ENCODE measurements around the gene SCYL3. TPM values are rescaled to one million over a fixed set of nuclear protein-coding genes. Genes with fewer than 3 reads are reported as not detected.
A peak's percentile ranks its signal among the peaks of the same experiment; 100 is the strongest.

SCYL3 gene
- total and polyA plus RNA-seq, 10 donors = 4.4 to 16.0 (median 13.3) TPM

GRCh38 chr1:169884634-169885033 is 9.1 kb downstream of the SCYL3 start:
- Histone ChIP-seq H3K27me3 (replicated peaks in 1 of 7) (no peaks in the 10 kb centered on the region), H3K4me3 (no peak overlapping the region), H3K27ac (no peak overlapping the region), H3K36me3 (peaks cover 0 to 79% (median 33%) of the 10 kb centered on the region in 6 donors), H3K9me3 (no peaks in the 10 kb centered on the region), H3K4me1 (peaks cover 0 to 20% (median 2%) of the 10 kb centered on the region in 6 donors)
- no peak for TF ChIP-seq POLR2A (IDR thresholded peaks at IDR 0.05)
- no peak for TF ChIP-seq POLR2AphosphoS5 (IDR thresholded peaks at IDR 0.05)
- TF ChIP-seq, protein P1, sequence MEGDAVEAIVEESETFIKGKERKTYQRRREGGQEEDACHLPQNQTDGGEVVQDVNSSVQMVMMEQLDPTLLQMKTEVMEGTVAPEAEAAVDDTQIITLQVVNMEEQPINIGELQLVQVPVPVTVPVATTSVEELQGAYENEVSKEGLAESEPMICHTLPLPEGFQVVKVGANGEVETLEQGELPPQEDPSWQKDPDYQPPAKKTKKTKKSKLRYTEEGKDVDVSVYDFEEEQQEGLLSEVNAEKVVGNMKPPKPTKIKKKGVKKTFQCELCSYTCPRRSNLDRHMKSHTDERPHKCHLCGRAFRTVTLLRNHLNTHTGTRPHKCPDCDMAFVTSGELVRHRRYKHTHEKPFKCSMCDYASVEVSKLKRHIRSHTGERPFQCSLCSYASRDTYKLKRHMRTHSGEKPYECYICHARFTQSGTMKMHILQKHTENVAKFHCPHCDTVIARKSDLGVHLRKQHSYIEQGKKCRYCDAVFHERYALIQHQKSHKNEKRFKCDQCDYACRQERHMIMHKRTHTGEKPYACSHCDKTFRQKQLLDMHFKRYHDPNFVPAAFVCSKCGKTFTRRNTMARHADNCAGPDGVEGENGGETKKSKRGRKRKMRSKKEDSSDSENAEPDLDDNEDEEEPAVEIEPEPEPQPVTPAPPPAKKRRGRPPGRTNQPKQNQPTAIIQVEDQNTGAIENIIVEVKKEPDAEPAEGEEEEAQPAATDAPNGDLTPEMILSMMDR (IDR thresholded peaks at IDR 0.05 in 8 of 11, conservative IDR thresholded peaks at IDR 0.05 in 3 of 11) = no peak
- no peak for DNase-seq
- intact Hi-C loops (cut with DNase I; ENCODE audit: low total_unique reads) = no loop called here

DNA sequence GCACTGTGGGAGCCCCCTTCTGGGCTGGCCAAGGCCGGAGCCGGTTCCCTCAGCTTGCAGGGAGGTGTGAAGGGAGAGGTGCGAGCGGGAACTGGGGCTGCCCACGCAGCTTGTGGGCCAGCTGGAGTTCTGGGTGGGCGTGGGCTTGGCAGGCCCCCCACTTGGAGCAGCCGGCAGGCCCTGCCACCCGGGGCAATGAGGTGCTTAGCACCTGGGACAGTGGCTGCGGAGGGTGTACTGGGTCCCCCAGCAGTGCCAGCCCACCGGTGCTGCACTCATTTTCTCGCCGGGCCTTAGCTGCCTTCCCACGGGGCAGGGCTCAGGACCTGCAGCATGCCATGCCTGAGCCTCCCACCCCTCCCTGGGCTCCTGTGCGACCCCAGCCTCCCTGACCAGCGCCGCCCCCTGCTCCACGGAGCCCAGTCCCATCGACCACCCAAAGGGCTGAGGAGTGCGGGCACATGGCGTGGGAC is 11.6 kb downstream of the SCYL3 start:
- H3K27me3 ChIP-seq (replicated peaks in 1 of 7) = no peaks in the 10 kb centered on the region
- H3K4me3 ChIP-seq = no peak overlapping the region
- no peak overlapping the region for H3K27ac ChIP-seq
- peaks cover 0 to 83% (median 36%) of the 10 kb centered on the region in 6 donors for H3K36me3 ChIP-seq
- H3K4me1 ChIP-seq = peaks cover 0 to 23% (median 0%) of the 10 kb centered on the region in 6 donors
- DNase-seq = peak; percentile 69
- WGBS, 5 donors = 90 to 100% (median 97%) methylated on average over 13 to 20 of the region's 20 CpGs
- intact Hi-C loops (cut with DNase I; ENCODE audit: low total_unique reads) = no loop called here
- TF ChIP-seq POLR2A (IDR thresholded peaks at IDR 0.05) (no peak), POLR2AphosphoS5 (IDR thresholded peaks at IDR 0.05) (peak in 1 of 3 donors; percentile 31)
- TF ChIP-seq, protein P1 (IDR thresholded peaks at IDR 0.05 in 8 of 11, conservative IDR thresholded peaks at IDR 0.05 in 3 of 11) = no peak
- no peaks in the 10 kb centered on the region for H3K9me3 ChIP-seq

DNA sequence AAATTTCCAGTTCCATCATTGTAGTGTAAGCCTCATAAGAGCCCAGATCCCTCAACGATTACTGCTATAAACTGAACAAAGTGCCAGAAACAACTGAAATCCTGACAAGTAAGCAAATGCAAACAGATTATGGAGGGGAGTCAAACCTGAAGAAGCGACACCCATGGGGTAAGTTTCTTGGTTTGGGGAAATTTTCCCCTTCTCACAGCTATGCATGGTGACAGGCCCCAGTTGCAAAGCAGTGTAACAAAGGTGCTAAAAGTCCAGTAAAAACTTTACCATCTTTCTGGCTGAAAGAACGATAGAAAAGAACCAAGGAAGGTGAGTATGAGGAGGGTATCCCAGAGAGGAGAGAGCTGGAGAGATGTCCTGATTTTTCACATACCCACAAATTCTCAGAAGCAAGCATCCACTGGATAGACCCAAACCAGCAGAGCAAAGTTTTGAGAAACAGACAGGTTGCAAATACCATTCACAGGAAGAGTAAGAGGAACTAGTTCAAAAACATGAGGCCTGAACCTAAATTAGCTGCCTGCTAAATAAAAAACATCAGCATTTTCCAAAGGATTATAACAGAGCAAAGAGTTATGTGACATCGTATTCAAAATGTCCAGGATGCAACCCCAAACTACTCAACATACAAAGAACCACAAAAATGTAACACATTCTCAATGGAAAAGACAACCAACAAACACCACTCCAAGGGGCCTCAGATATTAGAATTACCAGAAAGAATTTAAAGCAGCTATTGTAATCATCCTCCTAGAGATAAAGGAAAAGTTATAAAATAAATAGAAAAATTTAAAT is 14.5 kb downstream of the SCYL3 start:
- H3K9me3 ChIP-seq = no peaks in the 10 kb centered on the region
- no peak for DNase-seq
- TF ChIP-seq POLR2A (IDR thresholded peaks at IDR 0.05) = no peak
- TF ChIP-seq, protein P1 (IDR thresholded peaks at IDR 0.05 in 8 of 11, conservative IDR thresholded peaks at IDR 0.05 in 3 of 11) = no peak
- no peak for TF ChIP-seq POLR2AphosphoS5 (IDR thresholded peaks at IDR 0.05)
- no peaks in the 10 kb centered on the region for H3K27me3 ChIP-seq (replicated peaks in 1 of 7)
- H3K27ac ChIP-seq = peak overlapping the region in 1 of 8 donors; percentile 0
- peaks cover 0 to 24% (median 0%) of the 10 kb centered on the region in 6 donors for H3K4me1 ChIP-seq
- peaks cover 0 to 83% (median 49%) of the 10 kb centered on the region in 6 donors for H3K36me3 ChIP-seq
- intact Hi-C loops (cut with DNase I; ENCODE audit: low total_unique reads) = no loop called here
- no peak overlapping the region for H3K4me3 ChIP-seq
- WGBS, 5 donors = 70 to 79% (median 73%) methylated on average over 4 of the region's 4 CpGs

DNA sequence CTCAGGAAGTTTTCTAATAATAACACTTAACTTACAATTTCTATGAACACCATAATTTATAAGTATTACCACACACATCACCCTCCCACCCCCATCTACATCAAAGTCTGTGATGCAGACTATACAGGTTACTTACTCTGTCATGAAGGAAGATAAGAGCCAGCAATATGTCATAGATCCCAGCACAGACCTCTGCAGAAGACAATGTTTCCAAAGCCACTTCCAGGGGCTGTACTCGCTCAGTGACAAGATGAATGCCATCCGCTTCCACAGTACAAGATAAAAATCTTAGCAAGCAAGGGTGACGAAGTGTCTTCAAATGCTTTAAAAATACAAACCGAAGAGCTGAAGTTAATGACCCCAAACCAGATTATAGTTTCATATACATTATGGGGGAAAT is 15.2 kb downstream of the SCYL3 start:
- Histone ChIP-seq H3K9me3 (no peaks in the 10 kb centered on the region), H3K4me1 (peaks cover 0 to 29% (median 0%) of the 10 kb centered on the region in 6 donors), H3K36me3 (peaks cover 0 to 83% (median 50%) of the 10 kb centered on the region in 6 donors), H3K4me3 (no peak overlapping the region), H3K27me3 (replicated peaks in 1 of 7) (no peaks in the 10 kb centered on the region), H3K27ac (no peak overlapping the region)
- TF ChIP-seq, protein P1 (IDR thresholded peaks at IDR 0.05 in 8 of 11, conservative IDR thresholded peaks at IDR 0.05 in 3 of 11) = no peak
- TF ChIP-seq POLR2A (IDR thresholded peaks at IDR 0.05) (no peak), POLR2AphosphoS5 (IDR thresholded peaks at IDR 0.05) (no peak)
- intact Hi-C loops (cut with DNase I; ENCODE audit: low total_unique reads) = no loop called here
- 90 to 95% (median 92%) methylated on average over 4 of the region's 4 CpGs for WGBS, 5 donors
- DNase-seq = no peak
